Activated CD4-positive, alpha-beta T cell treated with anti-CD3 and anti-CD28 coated beads, Interleukin-2, amount 50 U/mL, for 4 hours (primary cell): ENCODE data around the gene KITLG.
"Not testable (repeated sequence)": the region's sequence is repeated elsewhere in the genome, so short reads cannot be mapped to it uniquely, and the experiment has no call there.

Source experiments
- DNase-seq, 2 experiments: peaks; one replicate each; pipeline ENCODE4 v3.0.0-alpha.2; 2020

The KITLG gene

GRCh38 chr12:88472775-88473174, 107.5 kb downstream of the KITLG start:
- no peak for DNase-seq

- DNase-seq, result no peak
Measured at GRCh38 chr12:88472248-88472647, 108.0 kb downstream of the KITLG start.

DNA sequence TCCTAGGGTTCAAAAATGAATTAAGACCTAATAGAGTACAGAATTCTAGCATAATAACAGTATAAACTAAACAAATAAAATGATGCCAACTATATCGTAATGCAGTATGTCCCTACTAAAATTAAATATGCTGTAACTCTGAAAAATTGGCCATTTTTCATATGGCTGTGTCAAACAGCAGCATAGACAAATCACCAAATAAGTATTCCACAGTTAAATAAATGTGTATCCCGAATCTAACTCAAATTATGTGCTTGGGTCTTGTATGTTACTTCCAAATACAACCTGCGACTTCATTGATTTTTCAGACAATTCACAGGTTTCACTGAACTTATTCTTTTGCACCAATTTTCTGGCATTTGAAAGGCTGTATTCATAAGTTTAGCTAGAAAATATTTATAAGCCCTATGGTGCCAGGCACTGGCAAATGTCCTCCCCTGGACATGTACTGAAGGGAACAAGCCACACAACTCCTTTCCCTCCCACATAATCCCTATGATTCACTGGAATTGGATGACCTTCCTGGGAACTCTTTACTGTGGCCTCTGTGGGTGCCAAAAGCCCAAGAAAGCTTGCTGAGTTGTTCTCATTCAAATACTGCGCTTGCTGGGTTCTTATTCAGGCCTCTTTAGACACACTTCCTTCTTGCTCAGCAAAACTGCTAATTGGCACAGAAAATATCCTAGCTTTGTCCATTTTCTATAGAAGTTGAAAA, 108.8 kb downstream of the KITLG start:
- no peak for DNase-seq

- no peak for DNase-seq
Measured at GRCh38 chr12:88469154-88469553, 111.1 kb downstream of the KITLG start.

- DNase-seq, result no peak
Measured at GRCh38 chr12:88468581-88468980, 111.7 kb downstream of the KITLG start.

- not testable (repeated sequence) for DNase-seq
Measured at GRCh38 chr12:88466708-88467107, 113.6 kb downstream of the KITLG start.

DNA sequence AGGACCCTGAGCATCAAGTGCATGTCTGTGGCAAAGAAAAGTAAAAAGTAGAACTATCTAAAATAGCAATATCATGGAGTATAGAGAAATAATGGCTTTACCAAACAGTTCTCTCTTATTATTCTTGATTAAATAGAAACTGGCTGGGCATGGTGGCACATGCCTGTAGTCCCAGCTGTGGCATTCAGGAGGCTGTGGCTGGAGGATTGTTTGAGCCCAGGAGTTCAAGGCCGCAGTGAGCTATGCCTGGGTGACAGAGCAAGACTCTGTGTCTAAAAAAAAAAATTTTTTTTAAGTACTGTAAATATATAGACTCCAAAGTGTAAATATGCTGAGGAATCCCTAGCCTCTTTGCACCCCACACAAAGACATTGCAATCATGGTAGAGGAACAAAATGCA, 121.9 kb downstream of the KITLG start:
- no peak for DNase-seq

GRCh38 chr12:88453323-88453722, 126.9 kb downstream of the KITLG start:
- DNase-seq, result no peak

GRCh38 chr12:88451205-88451604, 129.1 kb downstream of the KITLG start:
- no peak for DNase-seq

DNA sequence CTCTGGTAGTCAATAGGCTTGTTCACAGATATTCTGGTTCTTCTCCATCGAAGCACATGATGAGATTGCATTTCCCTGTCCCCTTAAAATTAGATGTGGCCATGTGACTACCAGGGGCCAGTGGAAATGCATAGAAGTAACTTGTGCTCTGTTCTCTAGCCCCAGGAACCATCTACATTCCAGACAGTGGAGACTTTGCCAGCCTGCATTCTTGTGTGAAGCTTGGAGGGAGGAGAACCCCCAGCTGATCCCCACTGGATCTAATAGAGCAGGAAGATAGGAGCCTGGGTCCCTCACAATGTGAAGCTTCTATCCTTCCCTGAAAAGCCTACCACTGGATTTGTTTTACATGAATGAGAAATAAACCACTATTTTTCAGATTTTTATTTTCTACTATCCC, 130.1 kb downstream of the KITLG start:
- DNase-seq, result no peak

DNA sequence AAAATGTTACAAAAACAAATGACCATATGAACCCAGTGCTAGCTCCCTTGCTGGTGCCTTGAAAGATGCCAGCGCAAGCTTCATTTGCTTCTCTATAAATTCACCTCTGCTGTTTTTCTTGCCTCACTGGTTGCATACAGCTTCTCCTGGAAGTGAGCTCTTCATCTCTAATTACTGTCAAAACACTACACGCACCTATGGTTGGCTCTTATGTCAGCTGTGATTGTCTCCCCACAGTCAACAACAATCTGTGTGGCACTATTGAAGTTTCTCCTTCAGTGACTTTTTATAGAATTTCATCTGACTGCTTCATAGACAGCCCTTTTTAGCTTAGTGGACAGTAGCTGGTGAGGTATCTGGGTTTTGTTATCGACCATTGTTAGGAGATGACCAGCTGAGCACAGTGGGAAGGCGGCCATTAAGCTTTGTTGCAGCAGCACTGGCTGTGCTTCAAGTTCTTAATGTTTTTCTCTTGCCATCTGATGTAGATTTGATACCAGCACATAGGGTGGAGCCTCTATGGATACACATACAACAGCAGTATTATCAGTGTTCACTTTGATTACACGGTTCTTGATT, 131.8 kb downstream of the KITLG start:
- no peak for DNase-seq

DNA sequence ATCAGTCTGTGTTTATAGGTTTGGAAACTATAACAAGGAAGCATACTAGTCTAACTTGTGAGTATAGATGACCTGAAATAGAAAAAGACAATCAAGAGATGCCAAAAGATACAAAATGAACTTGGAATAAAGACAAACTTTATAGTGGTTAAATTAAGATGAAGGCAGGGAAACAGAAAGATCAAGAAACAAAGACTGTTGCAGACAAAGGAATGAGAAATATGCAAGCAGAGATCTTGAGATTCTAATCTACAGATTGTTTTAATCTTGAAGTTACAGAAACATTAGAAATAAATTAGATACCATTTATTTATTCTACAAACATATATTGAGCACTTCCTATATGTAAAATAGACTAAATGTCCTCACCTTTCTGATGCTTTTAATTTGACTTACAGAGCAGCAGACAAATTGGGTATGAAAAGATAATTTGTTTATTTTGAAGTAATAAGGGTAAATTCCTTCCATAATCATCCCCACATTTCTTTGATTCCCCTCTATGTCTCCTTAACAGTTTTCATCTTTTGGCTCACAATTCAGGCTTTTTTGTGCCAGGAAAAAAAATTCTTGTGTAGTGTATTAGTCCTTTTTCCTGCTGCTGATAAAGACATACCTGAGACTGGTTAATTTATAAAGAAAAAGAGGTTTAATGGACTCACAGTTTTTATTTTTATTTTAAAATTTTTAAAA, 134.4 kb downstream of the KITLG start:
- no peak for DNase-seq

GRCh38 chr12:88444481-88444880, 135.8 kb downstream of the KITLG start:
- no peak for DNase-seq
